GM23338 (cell line): ENCODE data around the gene HMOX2. TPM values are rescaled to one million over a fixed set of nuclear protein-coding genes. Genes with fewer than 3 reads are reported as not detected.

Experiments used
- polyA plus RNA-seq: library from polyadenylated mRNA; unstranded; fragments of >200 nt; fragmentation: Nextera tagmentation; extraction: Ambion mirVana; gene quantifications from 2 replicates; pipeline ENCODE4 v1.2.1, GENCODE V29; 2016
- small RNA-seq: library from RNA; depleted of rRNA; stranded (forward); fragments of <200 nt; gene quantifications from one replicate; pipeline ENCODE3, GENCODE V24; 2014; ENCODE audit warnings: low replicate concordance
- total RNA-seq: library from RNA; depleted of rRNA; stranded (reverse); fragments of >200 nt; shearing (Covaris generic); gene quantifications from 2 replicates; pipeline ENCODE4 v1.2.3, GENCODE V29; 2014; rRNA removed

HMOX2 gene
- total and polyA plus RNA-seq, 2 experiments from 2014 or later = 33.0 to 38.1 TPM

Small RNA genes within 50 kb of the gene (small RNA-seq; reads per million reads assigned to genes)
- gene AC012676.2 = not detected

Other genes with a start within 250 kb of the HMOX2 start
- not detected in 2 replicates for gene SRL, start 234.3 kb upstream of the HMOX2 start, total RNA-seq
- not detected in 2 replicates for gene SRL, start 234.3 kb upstream of the HMOX2 start, polyA plus RNA-seq
- gene TFAP4, start 203.4 kb upstream of the HMOX2 start, total RNA-seq = 19.3 and 20.7 TPM in 2 replicates
- gene TFAP4, start 203.4 kb upstream of the HMOX2 start, polyA plus RNA-seq = 8.6 and 9.6 TPM in 2 replicates
- 9.0 and 10.2 TPM in 2 replicates for gene GLIS2, start 160.3 kb upstream of the HMOX2 start, total RNA-seq
- gene GLIS2, start 160.3 kb upstream of the HMOX2 start, polyA plus RNA-seq = 8.2 and 8.8 TPM in 2 replicates
- gene PAM16, start 125.1 kb upstream of the HMOX2 start, total RNA-seq = 84.1 and 113 TPM in 2 replicates
- 283 and 331 TPM in 2 replicates for gene PAM16, start 125.1 kb upstream of the HMOX2 start, polyA plus RNA-seq
- 15.5 and 16.9 TPM in 2 replicates for gene VASN, start 104.5 kb upstream of the HMOX2 start, total RNA-seq
- gene VASN, start 104.5 kb upstream of the HMOX2 start, polyA plus RNA-seq = 7.1 and 8.0 TPM in 2 replicates
- gene CORO7, start 59.8 kb upstream of the HMOX2 start, total RNA-seq = 40.5 and 46.4 TPM in 2 replicates
- 14.2 and 19.1 TPM in 2 replicates for gene CORO7, start 59.8 kb upstream of the HMOX2 start, polyA plus RNA-seq
- 75.5 and 75.9 TPM in 2 replicates for gene DNAJA3, start 50.5 kb upstream of the HMOX2 start, total RNA-seq
- gene DNAJA3, start 50.5 kb upstream of the HMOX2 start, polyA plus RNA-seq = 46.6 and 56.3 TPM in 2 replicates
- gene NMRAL1, start 1.8 kb upstream of the HMOX2 start, total RNA-seq = 51.8 and 61.7 TPM in 2 replicates
- gene NMRAL1, start 1.8 kb upstream of the HMOX2 start, polyA plus RNA-seq = 50.4 and 50.7 TPM in 2 replicates
- gene CDIP1, start 62.4 kb downstream of the HMOX2 start, total RNA-seq = 56.3 and 57.6 TPM in 2 replicates
- 38.2 and 39.2 TPM in 2 replicates for gene CDIP1, start 62.4 kb downstream of the HMOX2 start, polyA plus RNA-seq
- gene C16orf96, start 79.9 kb downstream of the HMOX2 start, total RNA-seq = 1.2 and 2.2 TPM in 2 replicates
- gene C16orf96, start 79.9 kb downstream of the HMOX2 start, polyA plus RNA-seq = 0.09 and 0.37 TPM in 2 replicates
- 32.2 and 32.8 TPM in 2 replicates for gene UBALD1, start 138.5 kb downstream of the HMOX2 start, total RNA-seq
- 20.7 and 23.9 TPM in 2 replicates for gene UBALD1, start 138.5 kb downstream of the HMOX2 start, polyA plus RNA-seq
- 54.6 and 71.8 TPM in 2 replicates for gene MGRN1, start 148.4 kb downstream of the HMOX2 start, total RNA-seq
- gene MGRN1, start 148.4 kb downstream of the HMOX2 start, polyA plus RNA-seq = 10.5 and 13.1 TPM in 2 replicates
- gene NUDT16L1, start 217.2 kb downstream of the HMOX2 start, total RNA-seq = 65.1 and 80.4 TPM in 2 replicates
- 37.1 and 39.0 TPM in 2 replicates for gene NUDT16L1, start 217.2 kb downstream of the HMOX2 start, polyA plus RNA-seq